ENCODE data around the gene THRB.

DNA sequence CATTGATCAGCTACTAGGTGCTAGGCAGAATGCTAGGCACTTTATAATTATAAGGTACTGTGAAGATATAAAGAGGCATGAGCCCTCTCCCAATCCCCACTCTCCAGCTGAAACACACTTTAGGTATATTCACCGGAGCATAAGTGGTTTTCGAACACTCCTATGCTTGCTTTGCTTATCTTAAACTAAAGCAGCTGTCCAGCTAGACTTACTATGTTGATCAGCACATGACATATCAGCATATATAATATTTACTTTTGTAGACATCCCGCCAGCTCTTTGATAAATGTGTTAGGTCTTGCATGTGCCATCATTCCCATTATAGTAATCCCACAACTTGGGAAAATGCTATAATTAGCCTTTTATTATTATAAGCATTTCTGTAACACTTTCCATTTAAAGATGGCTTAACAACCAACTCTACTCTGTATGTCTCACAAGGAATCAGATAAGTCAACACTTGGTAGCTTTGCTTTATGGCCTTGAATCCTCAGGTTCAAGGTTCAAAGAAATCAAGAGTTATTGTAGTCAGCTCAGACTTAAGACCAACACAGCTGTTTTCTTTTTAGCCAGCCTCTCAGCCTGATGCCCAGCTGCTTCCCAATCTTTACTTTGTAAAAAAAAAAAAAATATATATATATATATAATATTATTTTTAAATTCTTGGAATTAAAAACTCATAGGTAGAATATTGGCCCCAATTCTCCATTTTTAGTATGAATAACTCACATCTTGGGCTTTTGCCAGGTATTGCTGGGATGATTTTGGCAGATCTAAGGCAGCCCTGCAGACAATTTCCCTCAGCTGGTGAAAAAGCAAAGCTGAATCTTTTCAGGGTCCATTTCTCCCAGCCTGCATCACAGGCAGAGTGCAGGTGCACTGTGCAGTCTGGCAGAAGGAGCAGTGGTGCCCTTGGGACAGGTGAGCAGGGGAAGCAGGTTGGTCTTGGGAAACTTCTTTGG lies 104.2 kb downstream of the THRB start:
- TF ChIP-seq, protein P1, sequence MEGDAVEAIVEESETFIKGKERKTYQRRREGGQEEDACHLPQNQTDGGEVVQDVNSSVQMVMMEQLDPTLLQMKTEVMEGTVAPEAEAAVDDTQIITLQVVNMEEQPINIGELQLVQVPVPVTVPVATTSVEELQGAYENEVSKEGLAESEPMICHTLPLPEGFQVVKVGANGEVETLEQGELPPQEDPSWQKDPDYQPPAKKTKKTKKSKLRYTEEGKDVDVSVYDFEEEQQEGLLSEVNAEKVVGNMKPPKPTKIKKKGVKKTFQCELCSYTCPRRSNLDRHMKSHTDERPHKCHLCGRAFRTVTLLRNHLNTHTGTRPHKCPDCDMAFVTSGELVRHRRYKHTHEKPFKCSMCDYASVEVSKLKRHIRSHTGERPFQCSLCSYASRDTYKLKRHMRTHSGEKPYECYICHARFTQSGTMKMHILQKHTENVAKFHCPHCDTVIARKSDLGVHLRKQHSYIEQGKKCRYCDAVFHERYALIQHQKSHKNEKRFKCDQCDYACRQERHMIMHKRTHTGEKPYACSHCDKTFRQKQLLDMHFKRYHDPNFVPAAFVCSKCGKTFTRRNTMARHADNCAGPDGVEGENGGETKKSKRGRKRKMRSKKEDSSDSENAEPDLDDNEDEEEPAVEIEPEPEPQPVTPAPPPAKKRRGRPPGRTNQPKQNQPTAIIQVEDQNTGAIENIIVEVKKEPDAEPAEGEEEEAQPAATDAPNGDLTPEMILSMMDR (IDR thresholded peaks at IDR 0.05), result no peak
- TF ChIP-seq POLR2AphosphoS5 (IDR thresholded peaks at IDR 0.05) (no peak), EP300 (IDR thresholded peaks at IDR 0.05) (no peak)

Data from upper lobe of left lung (tissue), 4 donors.